Subcutaneous adipose tissue (tissue), 4 donors: ENCODE data around the gene TMEM163. TPM values are rescaled to one million over a fixed set of nuclear protein-coding genes. Genes with fewer than 3 reads are reported as not detected.

Experiments used
- total RNA-seq, 4 donors: library from RNA; depleted of rRNA; stranded (reverse); fragments of >200 nt; gene quantifications; one replicate each; pipeline ENCODE4 v1.1.0, GENCODE V29; 2016
- TF ChIP-seq, protein P1 (sequence below): fragments of 450-650 bp; IDR thresholded peaks from one replicate; pipeline ENCODE4 v1.5.1; 2016; ENCODE audit warnings: low read depth, mild to moderate bottlenecking, control low read depth, antibody characterized with exemption, moderate library complexity

TMEM163 gene
- total RNA-seq, 4 donors from 2014 or later = 0.16 to 3.2 TPM; not detected in 2

GRCh38 chr2:134555411-134555810, 163.4 kb downstream of the TMEM163 start:
- TF ChIP-seq, protein P1, sequence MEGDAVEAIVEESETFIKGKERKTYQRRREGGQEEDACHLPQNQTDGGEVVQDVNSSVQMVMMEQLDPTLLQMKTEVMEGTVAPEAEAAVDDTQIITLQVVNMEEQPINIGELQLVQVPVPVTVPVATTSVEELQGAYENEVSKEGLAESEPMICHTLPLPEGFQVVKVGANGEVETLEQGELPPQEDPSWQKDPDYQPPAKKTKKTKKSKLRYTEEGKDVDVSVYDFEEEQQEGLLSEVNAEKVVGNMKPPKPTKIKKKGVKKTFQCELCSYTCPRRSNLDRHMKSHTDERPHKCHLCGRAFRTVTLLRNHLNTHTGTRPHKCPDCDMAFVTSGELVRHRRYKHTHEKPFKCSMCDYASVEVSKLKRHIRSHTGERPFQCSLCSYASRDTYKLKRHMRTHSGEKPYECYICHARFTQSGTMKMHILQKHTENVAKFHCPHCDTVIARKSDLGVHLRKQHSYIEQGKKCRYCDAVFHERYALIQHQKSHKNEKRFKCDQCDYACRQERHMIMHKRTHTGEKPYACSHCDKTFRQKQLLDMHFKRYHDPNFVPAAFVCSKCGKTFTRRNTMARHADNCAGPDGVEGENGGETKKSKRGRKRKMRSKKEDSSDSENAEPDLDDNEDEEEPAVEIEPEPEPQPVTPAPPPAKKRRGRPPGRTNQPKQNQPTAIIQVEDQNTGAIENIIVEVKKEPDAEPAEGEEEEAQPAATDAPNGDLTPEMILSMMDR = no peak

GRCh38 chr2:134553657-134554056, 165.1 kb downstream of the TMEM163 start:
- TF ChIP-seq, protein P1 = no peak

DNA sequence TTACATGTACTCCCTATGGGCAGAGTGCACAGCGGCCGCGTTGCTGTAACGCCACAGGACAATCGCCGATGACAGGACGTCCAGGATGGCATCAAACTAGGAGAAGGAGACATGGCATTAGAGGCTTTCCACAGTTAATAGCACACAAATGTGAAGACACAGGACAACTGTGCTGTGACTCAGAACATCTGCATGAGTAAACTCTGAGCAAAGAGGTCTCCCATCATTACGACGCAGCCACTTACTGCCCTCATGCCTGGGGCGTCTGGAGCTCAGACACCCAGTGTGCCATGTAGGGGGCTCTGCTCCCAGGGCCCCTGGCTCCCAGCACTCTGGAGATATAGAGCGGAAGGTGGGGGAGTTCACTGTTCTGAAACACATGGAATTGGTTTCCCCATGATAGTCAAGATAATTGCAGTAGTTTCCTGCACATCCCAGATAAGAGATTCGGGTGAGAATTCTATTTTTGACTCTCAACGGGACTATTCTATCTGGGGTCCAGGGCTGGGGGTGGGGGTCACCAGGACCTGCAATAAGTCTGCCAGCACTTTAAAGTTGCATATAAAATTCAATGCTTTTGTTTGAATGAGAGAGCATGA, 168.1 kb downstream of the TMEM163 start:
- TF ChIP-seq, protein P1 = no peak

GRCh38 chr2:134549104-134549503, 169.7 kb downstream of the TMEM163 start:
- TF ChIP-seq, protein P1 = no peak

- TF ChIP-seq, protein P1 = no peak
Observed at GRCh38 chr2:134540990-134541389, 177.8 kb downstream of the TMEM163 start.

DNA sequence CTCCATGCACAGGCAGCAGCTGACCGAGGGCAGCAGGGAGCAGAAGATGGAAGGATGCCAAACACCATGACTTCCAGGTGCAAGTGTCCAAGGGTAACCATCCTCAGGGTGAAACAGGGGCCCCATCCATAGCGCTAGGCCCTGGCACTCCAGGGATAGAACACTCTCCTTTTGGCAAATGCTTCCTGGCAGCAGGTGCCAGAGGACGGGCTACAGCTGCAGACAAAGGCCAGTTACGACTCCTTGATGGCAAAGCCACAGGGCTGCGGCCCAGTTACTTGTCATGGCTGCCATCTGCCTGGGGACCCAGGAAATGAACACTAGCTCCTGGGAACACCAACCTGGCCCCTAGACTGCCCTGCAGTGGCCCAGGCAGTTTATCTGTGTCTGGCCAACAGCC, 178.8 kb downstream of the TMEM163 start:
- TF ChIP-seq, protein P1 = no peak

- TF ChIP-seq, protein P1 = no peak
Observed at GRCh38 chr2:134537702-134538101, 181.1 kb downstream of the TMEM163 start.
